OCI-LY1 (cell line): ENCODE measurements around the gene C9orf72.

Source experiments
- CTCF ChIP-seq: fragments of 200-600 bp; sonication (generic), shearing (Covaris generic); IDR thresholded peaks from 2 replicates; pipeline ENCODE4 v1.5.1; 2017; ENCODE audit warnings: mild to moderate bottlenecking, antibody characterized with exemption, low read length, moderate library complexity, mixed read lengths
- EZH2 ChIP-seq: fragments of 200-600 bp; sonication (generic), shearing (Covaris generic); IDR thresholded peaks from 2 replicates; pipeline ENCODE4 v1.8.0; 2017; ENCODE audit warnings: borderline replicate concordance, mixed run types, mild to moderate bottlenecking, antibody characterized with exemption, low read length, moderate library complexity, mixed read lengths

GRCh38 chr9:27581826-27582225 is 8.5 kb upstream of the C9orf72 start:
- TF ChIP-seq CTCF (no peak), EZH2 (no peak)
